K562 (cell line): ENCODE results near the gene SLC25A10. TPM values are rescaled to one million over a fixed set of nuclear protein-coding genes. Genes with fewer than 3 reads are reported as not detected.

Source experiments
- E4F1 ChIP-seq: fragments of 250-450 bp; sonication (Bioruptor Pico); IDR thresholded peaks from 2 replicates; pipeline ENCODE4 v1.5.0; 2021; ENCODE audit warnings: mild to moderate bottlenecking, borderline replicate concordance
- HDAC2 ChIP-seq: fragments of 450-650 bp; IDR thresholded peaks from 2 replicates; pipeline ENCODE4 v1.6.1; 2016; ENCODE audit warnings: mild to moderate bottlenecking
- HDAC3 ChIP-seq: fragments of 450-650 bp; IDR thresholded peaks from 2 replicates; pipeline ENCODE4 v1.6.1; 2018; ENCODE audit warnings: borderline replicate concordance, mild to moderate bottlenecking, moderate library complexity; ENCODE audit not compliant: partially characterized antibody
- MEF2A ChIP-seq: IDR thresholded peaks from 2 replicates; pipeline ENCODE4 v1.6.1; 2011; ENCODE audit warnings: low read depth, mild to moderate bottlenecking, low read length, moderate library complexity; ENCODE audit not compliant: control insufficient read depth
- MGA ChIP-seq: fragments of 450-650 bp; IDR thresholded peaks from 2 replicates; pipeline ENCODE4 v1.6.1; 2016; ENCODE audit warnings: mild to moderate bottlenecking, moderate library complexity
- TFAP4 ChIP-seq: sonication (generic); formaldehyde crosslinking; IDR thresholded peaks from 2 replicates; pipeline ENCODE4 v1.8.0; 2022; ENCODE audit warnings: missing genetic modification reagents, mild to moderate bottlenecking, moderate library complexity, borderline replicate concordance
- polyA plus RNA-seq, 8 experiments: library from polyadenylated mRNA; depleted of rRNA in 4 of 8; stranded (reverse) in 5 of 8; unstranded in 3 of 8; fragments of >200 nt; fragmentation: Nextera tagmentation in 2 of 8; fragmentation: Illumina TruSeq in 1 of 8; extraction: Ambion mirVana in 2 of 8; extraction: Trizol in 1 of 8; gene quantifications; 2 replicates each; pipeline versions ENCODE4 v1.2.1 to v1.2.3, GENCODE V29; 2011 to 2014; ENCODE audit warnings: inconsistent platforms in 1 of 8, missing spikeins in 1 of 8
- total RNA-seq, 7 experiments: library from RNA; depleted of rRNA in 6 of 7; stranded (reverse); fragments of >200 nt in 6 of 7; fragmentation: Illumina TruSeq in 2 of 7; extraction: Trizol in 2 of 7; gene quantifications; 2 replicates each; pipeline versions ENCODE4 v1.2.1 to v1.2.3, GENCODE V29; 2011 to 2021; ENCODE audit warnings: low replicate concordance in 1 of 7
- TF ChIP-seq, protein P1 (sequence below), 2 experiments: IDR thresholded peaks; 2 replicates each; pipeline ENCODE4 v1.6.1; 2011; ENCODE audit warnings: borderline replicate concordance in 1 of 2, control low read depth in 1 of 2, low read depth in 1 of 2, low read length in 1 of 2, mild to moderate bottlenecking in 1 of 2, mixed read lengths in 1 of 2, moderate library complexity in 1 of 2; ENCODE audit not compliant: insufficient read depth in 1 of 2, insufficient read length in 1 of 2, poor library complexity in 1 of 2, severe bottlenecking in 1 of 2; ENCODE audit errors: extremely low read depth in 1 of 2
- TF ChIP-seq, protein P2 (sequence below), 2 experiments: fragments of 450-650 bp; IDR thresholded peaks; 2 replicates each; pipeline ENCODE4 v1.6.1; 2016

SLC25A10 gene
- total and polyA plus RNA-seq, 9 of the 15 experiments (the other 6 are each of a cell fraction or from before 2014, with no cell fraction given), result 0.10 to 85.6 (median 34.3) TPM

GRCh38 chr17:81684442-81684911 is 27.6 kb upstream of the SLC25A10 start (continued):
- TF ChIP-seq TFAP4 (CRISPR knock-in tag), result peak; percentile 41; the same call in 1 of the 2 replicates
- TF ChIP-seq, protein P1, sequence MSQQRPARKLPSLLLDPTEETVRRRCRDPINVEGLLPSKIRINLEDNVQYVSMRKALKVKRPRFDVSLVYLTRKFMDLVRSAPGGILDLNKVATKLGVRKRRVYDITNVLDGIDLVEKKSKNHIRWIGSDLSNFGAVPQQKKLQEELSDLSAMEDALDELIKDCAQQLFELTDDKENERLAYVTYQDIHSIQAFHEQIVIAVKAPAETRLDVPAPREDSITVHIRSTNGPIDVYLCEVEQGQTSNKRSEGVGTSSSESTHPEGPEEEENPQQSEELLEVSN (IDR thresholded peaks at IDR 0.05; ENCODE audit: borderline replicate concordance in 1 of 2, extremely low read depth in 1 of 2, insufficient read depth in 1 of 2, insufficient read length in 1 of 2, low read depth in 1 of 2, low read length in 1 of 2, poor library complexity in 1 of 2, severe bottlenecking in 1 of 2), result peak; percentile 96 to 98
- TF ChIP-seq E4F1 (CRISPR knock-in tag), result no peak
- TF ChIP-seq HDAC2, result 0 out of 2 replicates have a peak, but pooled peaks have one; percentile 39
- TF ChIP-seq MEF2A, result no peak
- TF ChIP-seq MGA, result peak; percentile 98
- TF ChIP-seq HDAC3, result no peak
- TF ChIP-seq, protein P2, sequence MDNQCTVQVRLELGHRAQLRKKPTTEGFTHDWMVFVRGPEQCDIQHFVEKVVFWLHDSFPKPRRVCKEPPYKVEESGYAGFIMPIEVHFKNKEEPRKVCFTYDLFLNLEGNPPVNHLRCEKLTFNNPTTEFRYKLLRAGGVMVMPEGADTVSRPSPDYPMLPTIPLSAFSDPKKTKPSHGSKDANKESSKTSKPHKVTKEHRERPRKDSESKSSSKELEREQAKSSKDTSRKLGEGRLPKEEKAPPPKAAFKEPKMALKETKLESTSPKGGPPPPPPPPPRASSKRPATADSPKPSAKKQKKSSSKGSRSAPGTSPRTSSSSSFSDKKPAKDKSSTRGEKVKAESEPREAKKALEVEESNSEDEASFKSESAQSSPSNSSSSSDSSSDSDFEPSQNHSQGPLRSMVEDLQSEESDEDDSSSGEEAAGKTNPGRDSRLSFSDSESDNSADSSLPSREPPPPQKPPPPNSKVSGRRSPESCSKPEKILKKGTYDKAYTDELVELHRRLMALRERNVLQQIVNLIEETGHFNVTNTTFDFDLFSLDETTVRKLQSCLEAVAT (IDR thresholded peaks at IDR 0.05), result no peak
